Esophagus squamous epithelium (tissue), 5 donors: ENCODE measurements around the gene F7. TPM values are rescaled to one million over a fixed set of nuclear protein-coding genes. Genes with fewer than 3 reads are reported as not detected.

Source experiments
- DNase-seq: peaks from one replicate; lab custom pipeline; 2025; lab: John Stamatoyannopoulos, UW
- H3K27ac ChIP-seq, 4 donors: fragments of 200-600 bp; sonication (generic); one replicate each; pipeline ENCODE4 v1.5.1; 2016 to 2019; ENCODE audit warnings: mild to moderate bottlenecking in 1 of 4
- H3K27me3 ChIP-seq, 4 donors: fragments of 200-600 bp; sonication (generic); 1 replicate in 3 of 4; 2 replicates in 1 of 4; pipeline versions ENCODE4 v1.5.1 to v1.6.0; 2017 to 2021; ENCODE audit warnings: antibody characterized with exemption in 1 of 4
- H3K36me3 ChIP-seq, 3 donors: fragments of 200-600 bp; sonication (generic); one replicate each; pipeline ENCODE4 v1.5.1; 2016 to 2019
- H3K4me1 ChIP-seq, 3 donors: fragments of 200-600 bp; sonication (generic); one replicate each; pipeline ENCODE4 v1.5.1; 2017 to 2019
- H3K4me3 ChIP-seq, 4 donors: fragments of 200-600 bp; sonication (generic); 1 replicate in 3 of 4; 2 replicates in 1 of 4; pipeline ENCODE4 v1.5.1; 2016 to 2019; ENCODE audit warnings: mild to moderate bottlenecking in 2 of 4, moderate library complexity in 1 of 4
- H3K9me3 ChIP-seq, 3 donors: fragments of 200-600 bp; sonication (generic); one replicate each; pipeline ENCODE4 v1.5.1; 2016 to 2019
- CTCF ChIP-seq, 6 experiments: fragments of 450-650 bp in 4 of 6; fragments of 200-600 bp in 2 of 6; sonication (generic) in 2 of 6; IDR thresholded peaks; one replicate each; pipeline ENCODE4 v1.5.1; 2016 to 2019; ENCODE audit warnings: antibody characterized with exemption in 6 of 6, mild to moderate bottlenecking in 4 of 6, moderate library complexity in 4 of 6
- POLR2A ChIP-seq, 4 donors: fragments of 450-650 bp; IDR thresholded peaks; one replicate each; pipeline ENCODE4 v1.6.1; 2017; ENCODE audit warnings: antibody characterized with exemption in 4 of 4, mild to moderate bottlenecking in 4 of 4, moderate library complexity in 3 of 4
- WGBS, 2 donors: methylation state at CpG; one replicate each; pipeline ENCODE4 v1.1.5; 2018; 5-methylcytosine and 5-hydroxymethylcytosine counted together
- intact Hi-C: fragments of 100-400 bp; cut with DNase I; formaldehyde crosslinking; loops from one replicate; pipeline ENCODE4 v1.15.0; 2022
- total RNA-seq, 4 donors: library from RNA; depleted of rRNA; stranded (reverse); fragments of >200 nt; gene quantifications; one replicate each; pipeline ENCODE4 v1.1.0, GENCODE V29; 2016
- donor health status: DM: yes; HTN: yes; CAD: no.

The F7 gene
- total RNA-seq, 4 donors from 2014 or later = not detected

GRCh38 chr13:113162783-113163685, 57.4 kb downstream of the F7 start:
- Histone ChIP-seq H3K27ac (no peak overlapping the region), H3K27me3 (peaks cover 0 to 49% (median 1%) of the 10 kb centered on the region in 4 donors), H3K9me3 (no peaks in the 10 kb centered on the region), H3K4me1 (no peaks in the 10 kb centered on the region), H3K4me3 (no peak overlapping the region), H3K36me3 (peaks cover 0 to 3% (median 0%) of the 10 kb centered on the region in 3 donors)
- 37 to 45% methylated on average over 13 to 19 of the region's 25 CpGs for WGBS, 2 donors
- TF ChIP-seq POLR2A (IDR thresholded peaks at IDR 0.05) = no peak
- no peak for TF ChIP-seq CTCF (IDR thresholded peaks at IDR 0.05)
- no peak for DNase-seq
- intact Hi-C loops = no loop called here

GRCh38 chr13:113164492-113164891, 58.9 kb downstream of the F7 start:
- Histone ChIP-seq H3K4me3 (no peak overlapping the region), H3K36me3 (peaks cover 0 to 9% (median 0%) of the 10 kb centered on the region in 3 donors), H3K27me3 (peaks cover 0 to 41% (median 1%) of the 10 kb centered on the region in 4 donors), H3K4me1 (no peaks in the 10 kb centered on the region), H3K27ac (no peak overlapping the region), H3K9me3 (no peaks in the 10 kb centered on the region)
- DNase-seq = no peak
- WGBS, 2 donors = 55 to 79% methylated on average over 3 to 12 of the region's 12 CpGs
- intact Hi-C loops = no loop called here
- TF ChIP-seq CTCF (IDR thresholded peaks at IDR 0.05) = no peak
- TF ChIP-seq POLR2A (IDR thresholded peaks at IDR 0.05) = no peak

DNA sequence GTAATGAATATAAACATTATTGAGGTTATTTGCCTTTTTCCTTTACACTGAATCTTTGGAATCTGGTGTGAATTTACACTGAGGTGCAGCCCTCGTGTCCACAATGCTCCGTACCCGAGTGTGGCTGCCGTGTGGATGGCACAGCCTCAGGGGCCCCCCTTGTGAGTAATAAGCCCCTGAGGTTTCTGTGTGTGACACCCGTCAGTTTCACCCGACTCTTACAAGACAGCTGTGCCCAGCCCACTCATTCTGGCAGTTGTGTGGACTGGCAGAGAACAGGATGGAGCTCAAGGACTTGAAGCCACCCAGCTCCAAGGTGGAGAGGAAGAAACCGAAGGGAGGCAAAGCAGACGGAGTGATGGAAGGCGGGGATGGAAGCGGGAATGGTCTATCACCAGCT, 60.7 kb downstream of the F7 start:
- H3K4me1 ChIP-seq = no peaks in the 10 kb centered on the region
- WGBS, 2 donors = 83 to 86% methylated on average over 9 to 10 of the region's 10 CpGs

GRCh38 chr13:113166681-113167080, 61.1 kb downstream of the F7 start:
- intact Hi-C loops = no loop called here
- TF ChIP-seq POLR2A (IDR thresholded peaks at IDR 0.05) (no peak), CTCF (IDR thresholded peaks at IDR 0.05) (no peak)
- Histone ChIP-seq H3K27me3 (peaks cover 0 to 19% (median 0%) of the 10 kb centered on the region in 4 donors), H3K36me3 (peaks cover 0 to 26% (median 0%) of the 10 kb centered on the region in 3 donors), H3K4me3 (no peak overlapping the region), H3K9me3 (no peaks in the 10 kb centered on the region), H3K27ac (no peak overlapping the region), H3K4me1 (no peaks in the 10 kb centered on the region)
- no peak for DNase-seq
- 86 to 88% methylated on average over 5 of the region's 5 CpGs for WGBS, 2 donors

More for the DNA sequence above, 60.7 kb downstream of the F7 start:
- no peaks in the 10 kb centered on the region for H3K9me3 ChIP-seq
- intact Hi-C loops = no loop called here
- H3K27ac ChIP-seq = no peak overlapping the region
- no peak overlapping the region for H3K4me3 ChIP-seq
- TF ChIP-seq POLR2A (IDR thresholded peaks at IDR 0.05) (no peak), CTCF (IDR thresholded peaks at IDR 0.05) (no peak)
- DNase-seq = no peak
- peaks cover 0 to 22% (median 0%) of the 10 kb centered on the region in 3 donors for H3K36me3 ChIP-seq
- peaks cover 0 to 24% (median 0%) of the 10 kb centered on the region in 4 donors for H3K27me3 ChIP-seq

DNA sequence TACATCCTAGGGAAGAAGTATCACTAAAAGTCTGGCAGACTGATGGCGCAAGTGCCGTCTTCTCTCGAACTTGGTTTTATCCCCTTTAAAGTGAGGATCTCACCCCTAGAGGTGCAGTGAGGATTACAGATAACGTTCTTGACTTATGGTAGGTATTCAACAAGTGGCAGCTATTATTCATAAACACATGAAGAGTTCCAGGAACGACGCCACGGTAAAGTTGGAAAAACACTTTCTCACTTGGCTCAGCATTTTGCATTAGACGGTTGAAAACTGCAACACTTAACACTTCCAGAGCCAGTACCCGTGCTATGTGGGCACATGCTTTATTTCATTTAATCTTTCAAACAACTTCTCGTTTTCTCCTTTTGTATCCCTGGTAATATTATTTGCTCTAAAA, 61.6 kb downstream of the F7 start:
- Histone ChIP-seq H3K4me1 (no peaks in the 10 kb centered on the region), H3K27ac (no peak overlapping the region), H3K36me3 (peaks cover 0 to 30% (median 0%) of the 10 kb centered on the region in 3 donors), H3K4me3 (no peak overlapping the region), H3K9me3 (no peaks in the 10 kb centered on the region), H3K27me3 (peaks cover 0 to 19% (median 0%) of the 10 kb centered on the region in 4 donors)
- DNase-seq = no peak
- WGBS, 2 donors = 90 to 91% methylated on average over 10 of the region's 10 CpGs
- TF ChIP-seq POLR2A (IDR thresholded peaks at IDR 0.05) (no peak), CTCF (IDR thresholded peaks at IDR 0.05) (no peak)
- intact Hi-C loops = no loop called here
